HEK293T (cell line): ENCODE results near the gene TBC1D5.
"Not testable (repeated sequence)": the region's sequence is repeated elsewhere in the genome, so short reads cannot be mapped to it uniquely, and the experiment has no call there.

Source experiments
- CTCF ChIA-PET: fragments of 350-600 bp; formaldehyde crosslinking; extraction: SDS; loops from one replicate; lab custom pipeline; 2021; ENCODE audit warnings: antibody characterized with exemption, inconsistent platforms; lab: Yijun Ruan, JAX
- POLR2A ChIA-PET: fragments of 350-600 bp; formaldehyde crosslinking; extraction: SDS; loops from one replicate; lab custom pipeline; 2020; ENCODE audit warnings: antibody characterized with exemption, inconsistent platforms; lab: Yijun Ruan, JAX
- DNase-seq: peaks from one replicate; pipeline ENCODE4 v3.0.0; 2012; ENCODE audit warnings: mixed read lengths; ENCODE audit errors: extremely low spot score
- ARNT ChIP-seq: fragments of 450-650 bp; IDR thresholded peaks from 2 replicates; pipeline ENCODE4 v1.6.1; 2017; ENCODE audit warnings: mild to moderate bottlenecking
- BHLHE40 ChIP-seq: fragments of 450-650 bp; IDR thresholded peaks from 2 replicates; pipeline ENCODE4 v1.6.1; 2016; ENCODE audit warnings: mild to moderate bottlenecking, moderate library complexity, borderline replicate concordance
- CTBP1 ChIP-seq: fragments of 450-650 bp; IDR thresholded peaks from 2 replicates; pipeline ENCODE4 v1.6.1; 2016; ENCODE audit warnings: borderline replicate concordance
- ELF4 ChIP-seq: fragments of 450-650 bp; IDR thresholded peaks from 2 replicates; pipeline ENCODE4 v1.6.1; 2017; ENCODE audit warnings: antibody characterized with exemption
- FOXA1 ChIP-seq: fragments of 450-650 bp; IDR thresholded peaks from 2 replicates; pipeline ENCODE4 v1.6.1; 2016; ENCODE audit warnings: mild to moderate bottlenecking
- FOXK2 ChIP-seq: fragments of 450-650 bp; IDR thresholded peaks from 2 replicates; pipeline ENCODE4 v1.6.1; 2016; ENCODE audit warnings: mild to moderate bottlenecking
- FOXM1 ChIP-seq: fragments of 450-650 bp; IDR thresholded peaks from 2 replicates; pipeline ENCODE4 v1.6.1; 2017; ENCODE audit warnings: mild to moderate bottlenecking, borderline replicate concordance
- HDGF ChIP-seq: fragments of 450-650 bp; IDR thresholded peaks from 2 replicates; pipeline ENCODE4 v1.6.1; 2017; ENCODE audit warnings: antibody characterized with exemption, borderline replicate concordance
- L3MBTL2 ChIP-seq: fragments of 450-650 bp; conservative IDR thresholded peaks from 2 replicates; pipeline ENCODE4 v1.6.1; 2016; ENCODE audit warnings: mild to moderate bottlenecking
- LEF1 ChIP-seq: fragments of 450-650 bp; IDR thresholded peaks from 2 replicates; pipeline ENCODE4 v1.6.1; 2017; ENCODE audit warnings: mild to moderate bottlenecking, borderline replicate concordance
- NFRKB ChIP-seq: fragments of 450-650 bp; IDR thresholded peaks from 2 replicates; pipeline ENCODE4 v1.6.1; 2016; ENCODE audit warnings: mild to moderate bottlenecking, moderate library complexity
- PKNOX1 ChIP-seq: fragments of 450-650 bp; IDR thresholded peaks from 2 replicates; pipeline ENCODE4 v1.6.1; 2016
- SP1 ChIP-seq: fragments of 450-650 bp; IDR thresholded peaks from 2 replicates; pipeline ENCODE4 v1.6.1; 2017
- SUZ12 ChIP-seq: fragments of 450-650 bp; IDR thresholded peaks from 2 replicates; pipeline ENCODE4 v1.6.1; 2016; ENCODE audit warnings: mild to moderate bottlenecking
- TARDBP ChIP-seq: fragments of 450-650 bp; IDR thresholded peaks from 2 replicates; pipeline ENCODE4 v1.6.1; 2016
- ZNF384 ChIP-seq: fragments of 450-650 bp; IDR thresholded peaks from 2 replicates; pipeline ENCODE4 v1.6.1; 2016

TBC1D5 gene

DNA sequence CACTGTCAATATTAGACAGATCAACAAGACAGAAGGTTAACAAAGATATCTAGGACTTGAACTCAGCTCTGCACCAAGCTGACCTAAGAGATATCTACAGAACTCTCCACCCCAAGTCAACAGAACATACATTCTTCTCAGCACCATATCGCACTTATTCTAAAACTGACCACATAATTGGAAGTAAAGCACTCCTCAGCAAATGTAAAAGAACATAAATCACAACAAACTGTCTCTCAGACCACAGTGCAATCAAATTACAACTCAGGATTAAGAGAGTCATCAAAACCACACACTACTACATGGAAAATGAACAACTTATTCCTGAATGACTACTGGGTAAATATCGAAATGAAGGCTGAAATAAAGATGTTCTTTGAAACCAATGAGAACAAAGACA, 46.8 kb downstream of the TBC1D5 start:
- DNase-seq, POLR2A ChIA-PET, CTCF ChIA-PET: not testable (repeated sequence)
- TF ChIP-seq PKNOX1 = 0 out of 2 replicates have a peak, but pooled peaks have one; percentile 18

DNA sequence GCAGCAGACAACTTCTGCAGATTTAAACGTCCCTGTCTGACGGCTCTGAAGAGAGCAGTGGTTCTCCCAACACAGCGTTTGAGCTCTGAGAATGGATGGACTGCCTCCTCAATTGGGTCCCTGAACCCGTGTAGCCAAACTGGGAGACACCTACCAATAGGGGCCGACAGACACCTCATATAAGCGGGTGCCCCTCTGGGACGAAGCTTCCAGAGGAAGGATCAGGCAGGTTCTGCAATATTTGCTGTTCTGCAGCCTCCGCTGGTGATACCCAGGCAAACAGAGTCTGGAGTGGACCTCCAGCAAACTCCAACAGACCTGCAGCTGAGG, 48.8 kb downstream of the TBC1D5 start:
- CTCF ChIA-PET = interaction anchor here (0.6 to 2.1 kb wide), 6 partner anchors 49 to 534 kb away, joined by 3 to 18 read pairs (median 3); no protein-coding TSS in a partner anchor
- DNase-seq = not testable (repeated sequence)
- POLR2A ChIA-PET = interaction anchor here (0.7 to 1.1 kb wide), 3 partner anchors 8 to 52 kb away, joined by 3 to 5 read pairs (median 4); partner anchors contain the start of gene TBC1D5

GRCh38 chr3:17692846-17693669, 49.4 kb downstream of the TBC1D5 start:
- DNase-seq = peak; percentile 48
- POLR2A ChIA-PET = interaction anchor here (0.7 to 1.1 kb wide), 3 partner anchors 9 to 53 kb away, joined by 3 to 5 read pairs (median 4); partner anchors contain the start of gene TBC1D5
- CTCF ChIA-PET = interaction anchor here (0.6 to 2.1 kb wide), 5 partner anchors 48 to 148 kb away, joined by 3 to 18 read pairs (median 3); no protein-coding TSS in a partner anchor

DNA sequence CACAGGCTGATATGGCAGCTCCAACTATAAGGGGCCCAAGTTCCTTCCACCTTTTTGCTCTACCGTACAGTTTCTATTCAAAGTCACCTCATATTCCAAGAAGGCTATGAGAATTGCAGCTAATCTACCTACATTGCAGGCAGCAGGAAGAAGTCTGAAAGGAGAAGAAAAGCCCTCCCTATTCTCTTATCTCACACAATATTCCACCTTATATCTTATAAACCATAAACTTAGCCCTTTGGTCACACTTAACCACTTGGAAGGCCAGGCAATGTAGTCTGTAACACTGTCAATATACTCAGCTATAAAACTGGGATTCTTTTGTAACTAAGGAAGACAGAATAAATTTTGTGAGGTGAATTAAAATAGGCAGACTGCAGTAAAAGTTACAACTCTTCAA, 54.9 kb downstream of the TBC1D5 start:
- POLR2A ChIA-PET = interaction anchor here (1.0 kb wide), 1 partner anchor 55 kb away, joined by 3 read pairs; the partner anchor contains the start of gene TBC1D5
- no peak for DNase-seq
- CTCF ChIA-PET = interaction anchor here (0.6 kb wide), 1 partner anchor 267 kb away, joined by 3 read pairs; no protein-coding TSS in a partner anchor
- TF ChIP-seq TARDBP (no peak), CTBP1 (no peak), PKNOX1 (no peak), FOXA1 (no peak), ARNT (no peak), L3MBTL2 (no peak), SUZ12 (no peak), NFRKB (no peak), FOXK2 (no peak)

GRCh38 chr3:17686613-17687012, 55.8 kb downstream of the TBC1D5 start:
- DNase-seq = no peak
- ChIA-PET CTCF (no interaction called here), POLR2A (no interaction called here)
- TF ChIP-seq PKNOX1 (no peak), TARDBP (no peak), CTBP1 (no peak), ZNF384 (no peak), L3MBTL2 (no peak), LEF1 (no peak), FOXM1 (no peak), FOXA1 (no peak), NFRKB (no peak), BHLHE40 (no peak), SUZ12 (no peak), FOXK2 (no peak), SP1 (no peak), ELF4 (no peak), HDGF (no peak), ARNT (no peak)

DNA sequence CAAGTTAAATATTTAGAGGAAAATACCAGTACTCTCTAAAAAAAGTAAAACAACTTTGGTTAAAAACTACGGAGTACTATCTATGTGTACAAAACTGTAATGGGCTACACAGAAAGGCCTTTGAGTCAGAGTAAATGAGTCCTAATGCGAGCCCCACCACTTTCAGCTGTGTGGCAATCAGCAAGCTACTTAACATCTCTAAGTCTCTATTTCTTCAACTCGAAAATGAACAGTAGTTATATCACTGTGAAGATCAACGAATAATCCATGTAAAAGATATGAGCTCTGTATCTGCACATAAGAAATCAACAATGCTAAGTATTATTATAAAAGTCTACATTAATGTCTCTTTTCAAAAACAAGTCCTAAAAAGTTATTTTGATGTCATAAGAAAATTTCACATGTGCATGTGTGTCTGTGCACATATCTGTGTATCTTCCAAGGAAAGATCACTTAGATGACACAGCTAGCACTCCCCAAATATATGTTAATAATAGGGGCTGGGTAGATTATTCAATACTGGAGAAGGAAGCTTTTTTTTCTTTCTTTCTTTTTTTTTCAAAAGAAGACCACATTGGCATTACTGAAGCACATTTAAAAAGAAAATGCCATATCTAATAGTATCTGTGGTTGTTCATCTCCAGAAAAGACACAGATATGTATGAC, 58.8 kb downstream of the TBC1D5 start:
- ChIA-PET POLR2A (no interaction called here), CTCF (no interaction called here)
- TF ChIP-seq HDGF = no peak
- no peak for TF ChIP-seq FOXA1
- DNase-seq = no peak

- ChIA-PET POLR2A (no interaction called here), CTCF (no interaction called here)
- no peak for DNase-seq
- TF ChIP-seq FOXK2 = no peak
- TF ChIP-seq HDGF = no peak
- TF ChIP-seq NFRKB = no peak
- TF ChIP-seq SP1 = no peak
- TF ChIP-seq ARNT = no peak
- no peak for TF ChIP-seq SUZ12
- no peak for TF ChIP-seq L3MBTL2
- TF ChIP-seq FOXM1 = no peak
- no peak for TF ChIP-seq FOXA1
- no peak for TF ChIP-seq BHLHE40
- TF ChIP-seq CTBP1 = no peak
- no peak for TF ChIP-seq TARDBP
- TF ChIP-seq PKNOX1 = no peak
- TF ChIP-seq ZNF384 = no peak
These were observed 61.9 kb downstream of the TBC1D5 start for GRCh38 chr3:17680530-17680929.
